H4 (cell line): ENCODE data around the gene ENDOV. TPM values are rescaled to one million over a fixed set of nuclear protein-coding genes. Genes with fewer than 3 reads are reported as not detected.

Experiments
- DNase-seq: peaks from one replicate; pipeline ENCODE4 v3.0.0-alpha.2; 2015; ENCODE audit warnings: low spot score
- total RNA-seq: library from RNA; depleted of rRNA; stranded (reverse); fragments of >200 nt; shearing (Covaris generic); gene quantifications from 2 replicates; pipeline ENCODE4 v1.2.3, GENCODE V29; 2014

ENDOV gene
- total RNA-seq, 1 experiment from 2014 or later, result 33.6 TPM

GRCh38 chr17:80431246-80432195 is 16.6 kb downstream of the ENDOV start:
- no peak for DNase-seq

- DNase-seq, result no peak
Measured at GRCh38 chr17:80432350-80432955, 17.5 kb downstream of the ENDOV start.

- DNase-seq, result no peak
Measured at GRCh38 chr17:80432961-80433550, 18.1 kb downstream of the ENDOV start.

- DNase-seq, result no peak
Measured at GRCh38 chr17:80433916-80434666, 19.1 kb downstream of the ENDOV start.

- DNase-seq, result no peak
Measured at GRCh38 chr17:80437532-80437931, 22.6 kb downstream of the ENDOV start.

GRCh38 chr17:80438806-80439205 is 23.8 kb downstream of the ENDOV start:
- DNase-seq, result no peak

- DNase-seq, result no peak
Measured at GRCh38 chr17:80439499-80439898, 24.5 kb downstream of the ENDOV start.

GRCh38 chr17:80441133-80441578 is 26.2 kb downstream of the ENDOV start:
- DNase-seq, result no peak

- no peak for DNase-seq
Measured at GRCh38 chr17:80441598-80442322, 26.8 kb downstream of the ENDOV start.

- DNase-seq, result no peak
Measured at GRCh38 chr17:80442323-80442659, 27.3 kb downstream of the ENDOV start.

- DNase-seq, result no peak
Measured at GRCh38 chr17:80442764-80443163, 27.8 kb downstream of the ENDOV start.

- DNase-seq, result no peak
Measured at GRCh38 chr17:80443498-80443897, 28.5 kb downstream of the ENDOV start.

GRCh38 chr17:80443916-80444643 is 29.1 kb downstream of the ENDOV start:
- DNase-seq, result no peak

GRCh38 chr17:80444644-80444979 is 29.6 kb downstream of the ENDOV start:
- no peak for DNase-seq

GRCh38 chr17:80445007-80445725 is 30.2 kb downstream of the ENDOV start:
- DNase-seq, result no peak

- no peak for DNase-seq
Measured at GRCh38 chr17:80445726-80446110, 30.8 kb downstream of the ENDOV start.

GRCh38 chr17:80446645-80447405 is 31.9 kb downstream of the ENDOV start:
- no peak for DNase-seq

GRCh38 chr17:80447790-80448189 is 32.8 kb downstream of the ENDOV start:
- no peak for DNase-seq

- DNase-seq, result no peak
Measured at GRCh38 chr17:80449194-80449929, 34.4 kb downstream of the ENDOV start.
